SIG-M5 (cell line): ENCODE results near the gene CPB1.
"Not testable (repeated sequence)": the region's sequence is repeated elsewhere in the genome, so short reads cannot be mapped to it uniquely, and the experiment has no call there.

Experiments used
- DNase-seq: peaks from one replicate; lab custom pipeline; 2025; lab: John Stamatoyannopoulos, UW

CPB1 gene

DNA sequence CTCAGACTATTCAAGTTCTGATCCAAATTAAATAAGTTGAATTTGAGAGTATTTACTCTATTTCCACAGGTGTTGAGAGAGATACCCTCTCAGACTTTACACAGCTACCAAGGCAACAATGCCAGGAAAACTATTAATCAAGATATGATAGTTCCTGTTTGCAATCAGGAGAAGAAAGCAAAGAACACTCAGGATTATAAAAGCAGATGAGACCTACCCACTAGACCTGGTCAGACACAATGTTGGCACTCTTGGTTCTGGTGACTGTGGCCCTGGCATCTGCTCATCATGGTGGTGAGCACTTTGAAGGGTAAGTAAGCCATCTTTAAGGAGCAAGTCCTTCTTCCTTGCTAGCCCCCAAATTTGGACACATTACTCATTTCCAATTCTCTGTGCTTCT, at the start of gene CPB1:
Gene CPB1 (plus strand): TSS at position 227 of the 400 bp plus-strand sequence. CDS start 13 bp downstream, at position 240.
- DNase-seq = no peak

DNA sequence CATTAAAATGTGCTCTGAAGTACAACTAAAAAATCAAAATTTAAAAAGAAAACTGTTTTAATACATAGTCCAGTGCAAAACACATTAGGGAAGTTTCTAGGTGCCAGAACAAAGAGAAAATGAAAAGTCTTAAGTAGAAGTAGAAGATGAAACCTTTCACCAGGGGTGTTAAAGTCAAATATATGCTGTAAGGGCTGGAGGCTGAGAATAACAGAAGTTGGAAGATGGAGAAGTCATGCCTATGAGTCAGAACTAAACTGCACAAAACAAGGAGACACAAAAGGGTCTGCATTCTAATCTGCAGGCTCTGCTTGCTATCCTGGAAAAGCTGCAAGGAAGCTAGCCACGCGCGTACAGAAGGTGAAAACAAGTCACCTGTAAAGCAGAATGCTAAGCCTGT, 48.7 kb upstream of the CPB1 start:
- no peak for DNase-seq

GRCh38 chr3:148785026-148785425, 42.6 kb upstream of the CPB1 start:
- DNase-seq = not testable (repeated sequence)

DNA sequence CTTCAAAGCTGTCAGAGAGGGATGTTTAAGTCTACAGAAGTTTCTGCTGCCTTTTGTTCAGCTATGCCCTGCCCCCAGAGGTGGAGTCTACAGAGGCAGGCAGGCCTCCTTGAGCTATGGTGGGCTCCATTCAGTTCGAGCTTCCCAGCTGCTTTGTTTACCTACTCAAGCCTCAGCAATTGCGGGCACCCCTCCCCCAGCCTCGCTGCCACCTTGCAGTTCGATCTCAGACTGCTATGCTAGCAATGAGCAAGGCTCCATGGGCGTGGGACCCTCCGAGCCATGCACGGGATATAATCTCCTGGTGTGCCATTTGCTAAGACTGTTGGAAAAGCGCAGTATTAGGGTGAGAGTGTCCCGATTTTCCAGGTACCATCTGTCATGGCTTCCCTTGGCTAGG, 41.5 kb upstream of the CPB1 start:
- DNase-seq = not testable (repeated sequence)

GRCh38 chr3:148789146-148789545, 38.5 kb upstream of the CPB1 start:
- DNase-seq = no peak

GRCh38 chr3:148789906-148790305, 37.7 kb upstream of the CPB1 start:
- DNase-seq = no peak

- DNase-seq = no peak
Observed at GRCh38 chr3:148790370-148790769, 37.2 kb upstream of the CPB1 start.

- DNase-seq = no peak
Observed at GRCh38 chr3:148790851-148791735, 36.5 kb upstream of the CPB1 start.

DNA sequence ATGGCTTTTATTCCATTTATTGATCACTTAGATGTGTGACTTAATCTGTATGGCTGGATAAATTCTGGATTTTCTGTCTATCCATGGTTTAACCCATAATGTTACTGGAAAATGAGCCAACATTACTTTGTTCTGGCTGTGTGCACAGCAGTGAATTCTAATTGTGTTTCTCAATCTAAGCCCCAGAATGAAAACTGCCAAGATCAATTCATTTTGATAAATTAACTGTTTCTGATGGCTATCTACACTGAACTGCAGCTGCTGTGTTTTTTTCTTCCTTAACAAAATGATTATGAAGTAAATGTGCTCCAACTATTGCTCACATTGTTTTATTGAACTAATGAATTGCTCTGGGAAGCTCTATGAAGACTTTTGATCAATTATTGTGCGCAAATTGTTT, 35.7 kb upstream of the CPB1 start:
- DNase-seq = no peak

GRCh38 chr3:148792516-148792915, 35.1 kb upstream of the CPB1 start:
- DNase-seq = no peak

DNA sequence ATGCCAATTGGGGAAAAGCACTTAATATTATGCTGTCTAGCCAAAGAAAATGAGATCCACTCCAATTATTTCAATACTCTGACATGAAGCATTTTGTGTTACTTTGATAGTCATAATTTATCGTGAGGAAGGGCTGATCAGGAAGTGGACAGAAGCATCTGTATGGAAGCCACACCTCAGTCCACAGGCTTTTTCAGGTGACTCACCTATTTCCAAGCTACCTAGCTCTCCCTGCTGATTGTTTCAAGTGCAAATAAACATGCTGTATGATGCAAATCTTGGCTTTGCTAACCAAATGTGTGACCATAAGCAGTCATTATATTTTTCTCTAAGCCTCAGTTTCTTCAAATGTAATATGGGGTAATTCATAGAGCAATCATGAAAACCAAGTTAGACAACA, 30.8 kb upstream of the CPB1 start:
- no peak for DNase-seq

DNA sequence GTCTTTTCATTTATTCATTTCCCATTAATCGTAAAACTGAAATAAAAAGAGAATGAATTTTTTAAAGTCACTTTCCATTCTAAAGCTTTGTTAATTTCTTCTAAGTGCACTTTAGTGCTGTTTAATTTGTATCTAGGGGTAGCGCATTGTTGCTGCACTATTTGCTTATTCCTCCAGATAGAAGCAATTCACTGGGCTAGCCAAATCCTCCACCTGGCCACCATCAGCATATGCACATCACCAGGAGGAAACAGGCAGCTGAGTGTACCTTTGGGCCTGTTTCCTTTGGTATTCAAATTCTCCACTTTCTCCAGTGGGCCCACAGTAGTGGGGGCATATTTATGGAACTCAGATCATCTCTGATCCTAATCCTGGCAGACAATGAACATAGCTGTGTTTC, 29.8 kb upstream of the CPB1 start:
- no peak for DNase-seq

GRCh38 chr3:148800414-148800813, 27.2 kb upstream of the CPB1 start:
- DNase-seq = no peak

- no peak for DNase-seq
Observed at GRCh38 chr3:148809835-148810234, 17.8 kb upstream of the CPB1 start.

DNA sequence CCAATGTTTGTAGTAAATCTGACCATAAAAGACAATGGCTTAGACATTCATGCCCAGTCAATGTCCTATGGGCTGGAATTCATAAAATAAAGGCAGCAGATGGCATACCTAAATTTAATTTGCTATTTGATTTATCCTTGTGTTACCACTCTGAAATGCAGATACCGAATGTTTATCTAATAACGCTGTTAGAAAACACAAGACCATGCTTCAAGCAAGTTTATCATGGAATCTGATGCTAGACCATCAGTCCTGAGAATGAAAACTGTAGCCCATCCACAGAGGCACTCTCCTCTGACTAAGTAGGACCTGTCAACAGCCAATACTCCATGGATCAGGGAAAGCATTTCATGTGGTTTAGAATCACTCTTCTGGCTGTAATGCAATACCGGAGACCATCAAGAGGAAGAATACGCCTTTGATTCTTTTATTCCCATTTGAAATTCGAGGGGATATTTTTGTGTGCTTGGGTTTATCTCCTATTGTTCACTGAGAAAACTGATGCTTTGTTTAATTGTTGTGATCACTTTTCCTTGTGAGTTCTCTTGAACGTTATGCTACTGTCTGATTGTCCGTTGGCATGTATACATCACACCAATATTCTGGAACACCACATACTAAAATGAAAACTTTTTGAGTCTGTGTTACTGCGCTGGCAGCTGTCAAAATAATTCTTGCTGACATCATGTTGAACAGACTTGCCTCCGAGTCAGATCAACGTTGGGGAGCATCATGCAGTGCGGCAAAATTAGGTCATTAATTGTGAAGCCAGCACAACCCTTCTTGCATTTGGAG, 12.1 kb upstream of the CPB1 start:
- no peak for DNase-seq

DNA sequence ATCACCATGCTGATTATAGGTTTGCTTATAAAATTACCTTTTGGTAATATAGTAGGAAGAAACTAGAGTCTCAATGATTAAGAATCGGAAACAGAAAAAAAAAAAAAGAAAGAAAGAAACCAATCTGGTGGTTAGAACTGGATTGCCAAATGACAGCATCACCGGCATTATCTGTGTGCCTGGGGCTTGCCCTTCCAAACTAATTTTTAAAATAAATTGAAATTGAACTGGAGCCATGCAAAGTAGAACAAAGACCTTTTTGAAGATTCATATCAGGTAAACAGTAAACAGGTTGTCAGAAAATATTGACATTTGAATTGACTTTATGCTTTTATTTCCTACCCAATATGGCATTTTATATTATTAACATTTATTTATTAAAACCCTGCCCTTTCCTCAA, 11.2 kb upstream of the CPB1 start:
- no peak for DNase-seq

DNA sequence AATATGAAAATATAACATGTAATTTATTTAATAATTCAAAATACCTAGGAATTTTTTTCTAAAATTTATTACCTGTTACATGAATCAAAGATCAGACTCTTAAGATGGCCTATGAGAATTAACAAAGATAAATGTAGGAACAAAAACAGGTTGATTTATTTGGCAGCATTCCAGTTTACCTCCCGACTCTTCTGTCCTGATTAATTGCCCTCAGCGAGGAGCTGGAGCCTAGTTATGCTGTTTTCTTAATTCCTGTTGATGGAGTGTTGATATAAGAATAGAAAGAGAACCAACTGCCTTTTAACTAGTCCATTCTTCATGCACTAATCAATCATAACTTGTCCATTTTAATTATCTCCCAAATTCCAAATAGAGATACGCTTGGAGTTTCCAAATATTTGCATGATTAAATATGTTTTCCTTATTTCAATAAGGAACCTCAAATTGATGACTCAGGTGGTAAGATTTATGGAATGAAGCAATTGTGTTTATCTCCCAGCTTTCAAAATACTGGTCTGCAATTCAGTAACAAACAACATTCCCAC, 10.6 kb upstream of the CPB1 start:
- no peak for DNase-seq

DNA sequence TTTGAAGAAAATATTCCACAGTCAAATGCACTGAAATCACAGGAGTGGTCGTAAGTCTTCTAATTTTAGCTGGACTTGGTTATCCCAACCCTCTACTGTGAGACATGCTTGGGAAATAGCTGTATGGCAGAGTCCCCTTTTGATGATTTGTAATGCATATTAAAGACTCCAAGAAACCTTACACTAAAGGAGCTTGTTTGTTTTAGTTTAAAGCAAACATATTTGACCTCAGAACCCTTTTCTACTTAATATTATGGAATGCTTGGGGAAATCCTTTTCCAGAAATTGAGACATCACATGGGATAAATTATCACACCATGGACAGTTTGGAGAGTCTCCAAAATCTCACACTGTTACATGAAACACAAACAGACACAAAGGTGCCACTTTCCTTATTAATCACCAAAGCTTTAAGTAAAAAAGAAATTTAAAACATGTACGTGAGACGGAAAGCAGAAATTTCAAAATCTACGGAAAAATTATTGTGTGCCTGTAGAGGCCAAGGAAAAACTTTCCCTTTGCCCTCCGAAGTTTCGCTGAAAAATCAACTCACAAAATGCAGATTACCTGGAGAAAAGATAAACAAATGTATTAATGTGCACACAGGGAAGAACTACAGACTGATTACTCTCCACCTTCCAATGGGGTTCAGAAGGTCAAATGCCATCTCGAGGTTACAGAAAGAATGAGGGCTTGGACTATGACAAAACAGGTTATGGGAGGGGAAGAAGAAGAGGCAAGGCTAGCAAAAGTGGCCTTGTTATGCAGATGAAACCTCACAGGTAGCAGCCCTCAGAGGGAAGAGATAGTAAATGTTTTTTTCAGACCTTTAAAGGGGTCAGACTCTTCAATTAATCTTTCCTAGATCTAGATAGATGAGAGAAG, 7.0 kb upstream of the CPB1 start:
- DNase-seq = no peak

DNA sequence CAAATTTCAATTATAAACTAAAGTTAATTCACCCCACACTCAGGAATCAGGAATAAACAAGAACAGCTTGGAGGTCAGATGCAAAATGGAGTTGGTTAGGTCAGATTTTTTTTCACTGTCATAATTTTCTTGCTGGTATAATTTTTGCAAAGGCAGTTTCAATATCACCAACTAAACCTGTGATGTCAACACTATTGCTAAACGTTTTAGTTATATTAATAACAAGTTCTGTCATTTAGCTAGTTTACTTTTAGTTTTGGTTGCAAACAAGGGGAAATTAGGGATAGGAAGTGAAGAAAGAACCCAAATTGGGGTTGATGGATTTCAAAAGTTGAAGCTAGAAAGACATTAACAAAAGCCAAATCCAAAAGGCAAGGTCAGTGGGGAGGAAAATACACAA, 4.6 kb upstream of the CPB1 start:
- DNase-seq = no peak

DNA sequence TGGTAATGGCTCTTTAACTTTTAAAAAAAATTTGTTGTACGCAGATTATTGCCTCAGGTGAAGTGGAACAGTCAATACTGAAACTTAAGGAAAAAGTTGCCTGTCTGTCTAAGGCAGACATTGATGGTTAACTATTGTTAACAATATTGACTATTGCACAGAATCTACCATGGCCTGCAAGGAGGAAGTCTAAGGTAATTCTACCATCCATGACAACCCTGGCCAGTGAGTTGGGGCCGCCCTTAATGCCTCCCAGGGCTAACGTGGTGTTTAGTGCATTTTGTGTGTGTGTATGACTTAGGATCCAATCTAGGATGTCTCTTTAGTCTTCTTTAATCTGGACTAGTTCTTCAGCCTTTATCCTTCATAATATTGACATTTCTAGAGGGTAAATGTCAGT, 2.1 kb upstream of the CPB1 start:
- DNase-seq = no peak

DNA sequence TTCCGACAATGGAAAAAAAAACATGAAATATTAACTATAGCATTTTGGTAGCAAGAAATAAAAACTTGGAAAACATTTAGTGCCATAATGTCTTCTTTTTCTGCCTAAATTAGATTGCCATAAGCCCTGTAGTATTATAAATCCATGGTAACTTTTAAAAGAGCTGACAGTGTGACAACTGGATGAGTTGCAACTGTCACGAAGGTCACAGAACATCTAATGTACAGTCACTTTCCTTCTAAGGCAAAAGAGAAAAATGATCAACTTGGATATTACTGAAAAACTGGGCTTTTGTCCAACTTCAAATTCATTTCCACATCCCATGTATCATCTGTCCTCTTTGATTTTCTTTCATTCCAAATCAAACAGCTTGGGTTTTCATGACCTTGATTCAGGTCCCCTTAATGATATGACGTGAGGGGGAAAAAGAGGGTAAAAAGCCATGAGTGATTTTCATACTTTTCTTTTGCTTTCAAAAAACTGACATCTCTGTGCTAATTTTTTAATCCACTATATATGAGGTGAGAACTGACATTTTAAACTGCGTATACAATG, 602 bp downstream of the CPB1 start:
- DNase-seq = no peak

- no peak for DNase-seq
Observed at GRCh38 chr3:148829926-148830325, 2.3 kb downstream of the CPB1 start.
